ENCODE results near the gene TTI1.

The TTI1 gene

DNA sequence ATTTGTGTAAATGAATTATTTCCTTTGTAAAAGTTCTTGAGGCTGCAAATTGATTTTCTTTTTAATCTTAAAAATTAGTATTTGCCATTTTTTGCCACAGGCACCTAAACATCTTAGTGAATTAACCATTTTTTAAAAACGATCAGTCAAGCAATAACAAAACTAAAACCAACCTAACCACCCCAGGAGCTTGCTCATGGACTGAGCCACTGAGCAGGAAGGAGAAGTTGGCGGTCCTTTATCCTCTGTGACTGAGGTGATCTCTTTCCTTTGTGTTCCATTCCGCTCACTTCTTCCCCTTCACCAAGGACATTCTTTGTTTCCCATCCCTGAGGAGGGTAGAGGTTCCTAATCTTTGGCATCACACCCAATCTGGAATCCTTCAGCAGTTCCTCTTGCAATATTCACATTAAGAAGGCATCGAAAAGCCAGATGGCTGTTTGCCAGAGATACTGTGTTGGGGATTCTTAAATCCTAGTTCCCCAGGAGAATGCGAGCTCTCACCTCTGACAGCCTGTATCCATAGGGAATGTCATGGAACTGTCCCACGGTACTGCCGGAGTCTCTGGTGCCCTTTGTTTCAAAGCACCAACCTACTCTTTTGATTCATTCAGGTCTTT is 30.8 kb upstream of the TTI1 start:
- TF ChIP-seq, protein P1, sequence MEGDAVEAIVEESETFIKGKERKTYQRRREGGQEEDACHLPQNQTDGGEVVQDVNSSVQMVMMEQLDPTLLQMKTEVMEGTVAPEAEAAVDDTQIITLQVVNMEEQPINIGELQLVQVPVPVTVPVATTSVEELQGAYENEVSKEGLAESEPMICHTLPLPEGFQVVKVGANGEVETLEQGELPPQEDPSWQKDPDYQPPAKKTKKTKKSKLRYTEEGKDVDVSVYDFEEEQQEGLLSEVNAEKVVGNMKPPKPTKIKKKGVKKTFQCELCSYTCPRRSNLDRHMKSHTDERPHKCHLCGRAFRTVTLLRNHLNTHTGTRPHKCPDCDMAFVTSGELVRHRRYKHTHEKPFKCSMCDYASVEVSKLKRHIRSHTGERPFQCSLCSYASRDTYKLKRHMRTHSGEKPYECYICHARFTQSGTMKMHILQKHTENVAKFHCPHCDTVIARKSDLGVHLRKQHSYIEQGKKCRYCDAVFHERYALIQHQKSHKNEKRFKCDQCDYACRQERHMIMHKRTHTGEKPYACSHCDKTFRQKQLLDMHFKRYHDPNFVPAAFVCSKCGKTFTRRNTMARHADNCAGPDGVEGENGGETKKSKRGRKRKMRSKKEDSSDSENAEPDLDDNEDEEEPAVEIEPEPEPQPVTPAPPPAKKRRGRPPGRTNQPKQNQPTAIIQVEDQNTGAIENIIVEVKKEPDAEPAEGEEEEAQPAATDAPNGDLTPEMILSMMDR (IDR thresholded peaks at IDR 0.05; ENCODE audit: insufficient read depth, low read depth, low read length, missing control alignments): no peak
- no peak overlapping the region for H3K4me3 ChIP-seq (ENCODE audit: low read length)
- no peak for DNase-seq (ENCODE audit: low read depth)

DNA sequence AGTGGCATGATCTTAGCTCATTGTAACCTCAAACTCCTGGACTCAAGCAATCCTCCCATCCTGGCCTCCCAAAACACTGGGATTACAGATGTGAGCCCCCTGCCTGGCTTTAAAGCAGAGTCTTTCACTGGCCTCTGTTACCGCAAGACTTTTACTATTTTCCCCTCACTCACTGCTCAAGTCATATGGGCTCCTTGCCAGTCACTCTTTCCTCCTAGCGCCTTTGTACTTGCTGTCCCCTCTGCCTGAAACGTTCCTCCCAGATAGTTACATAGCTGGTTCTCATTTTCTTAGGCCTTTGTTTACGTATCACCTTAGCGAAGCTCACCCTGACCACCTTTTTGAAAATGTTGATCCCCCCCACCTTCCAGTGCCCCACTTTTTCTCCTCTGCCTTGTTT is 29.6 kb upstream of the TTI1 start:
- TF ChIP-seq, protein P1 (IDR thresholded peaks at IDR 0.05; ENCODE audit: insufficient read depth, low read depth, low read length, missing control alignments): no peak
- H3K4me3 ChIP-seq (ENCODE audit: low read length): no peak overlapping the region
- DNase-seq (ENCODE audit: low read depth): no peak

DNA sequence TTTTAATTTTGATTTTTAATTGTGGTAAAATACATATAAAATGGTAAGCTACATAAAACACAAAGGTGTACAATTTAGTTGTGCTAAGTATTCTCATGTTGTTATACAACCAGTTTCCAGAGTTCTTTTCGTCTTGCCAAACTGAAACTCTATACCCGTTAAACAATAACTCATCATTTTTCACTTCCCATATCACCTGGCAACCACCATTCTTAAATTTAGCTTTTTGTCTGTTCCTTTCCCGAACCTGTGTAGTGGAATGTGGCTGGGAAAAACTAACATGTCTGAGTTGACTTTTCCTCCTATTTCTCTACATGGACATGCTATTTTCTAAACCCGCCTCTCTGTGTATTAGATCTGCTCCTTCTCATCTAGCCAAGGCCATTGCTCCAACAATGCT is 27.9 kb upstream of the TTI1 start:
- no peak overlapping the region for H3K4me3 ChIP-seq (ENCODE audit: low read length)
- TF ChIP-seq, protein P1 (IDR thresholded peaks at IDR 0.05; ENCODE audit: insufficient read depth, low read depth, low read length, missing control alignments): no peak
- DNase-seq (ENCODE audit: low read depth): no peak

DNA sequence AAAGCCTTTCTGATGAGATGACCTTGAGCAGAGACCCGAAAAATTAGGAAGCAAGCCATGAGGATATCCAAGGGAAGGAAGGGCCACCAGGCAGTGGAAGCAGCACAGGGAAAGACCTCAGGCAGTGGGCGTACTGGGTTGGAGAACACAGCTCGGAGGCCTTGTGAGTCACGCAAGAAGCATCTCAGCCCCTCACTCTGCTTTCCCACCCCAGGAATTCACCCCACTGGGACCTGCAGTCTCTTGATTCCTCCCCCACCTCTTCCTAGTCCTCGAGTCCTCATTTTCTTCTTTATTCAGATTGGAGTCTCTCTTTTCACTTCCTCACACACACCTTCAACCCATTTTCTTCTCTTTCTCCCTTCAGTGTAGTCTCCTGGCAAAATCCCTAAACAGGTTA is 27.3 kb upstream of the TTI1 start:
- no peak overlapping the region for H3K4me3 ChIP-seq (ENCODE audit: low read length)
- TF ChIP-seq, protein P1 (IDR thresholded peaks at IDR 0.05; ENCODE audit: insufficient read depth, low read depth, low read length, missing control alignments): no peak
- DNase-seq (ENCODE audit: low read depth): no peak

DNA sequence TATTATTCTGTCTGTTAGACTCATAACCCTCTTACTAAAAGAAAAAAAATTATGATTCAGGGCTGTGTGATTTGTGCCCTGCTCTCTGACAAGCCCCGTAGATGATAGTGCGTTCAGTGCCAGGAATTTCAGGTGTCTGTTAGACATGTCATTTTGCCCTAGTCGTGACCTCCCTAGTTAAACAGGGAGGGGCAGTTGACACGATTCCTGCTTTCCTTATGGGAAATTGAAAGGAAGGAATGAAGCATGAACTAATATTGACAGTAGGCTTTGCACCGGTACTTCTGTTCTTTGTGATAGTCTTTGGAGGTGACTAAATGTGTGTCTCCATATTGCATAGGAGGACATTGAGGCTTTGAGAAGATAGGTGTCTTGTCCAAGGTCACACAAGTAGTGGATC is 26.6 kb upstream of the TTI1 start:
- H3K4me3 ChIP-seq (ENCODE audit: low read length): no peak overlapping the region
- DNase-seq (ENCODE audit: low read depth): no peak
- TF ChIP-seq, protein P1 (IDR thresholded peaks at IDR 0.05; ENCODE audit: insufficient read depth, low read depth, low read length, missing control alignments): no peak

DNA sequence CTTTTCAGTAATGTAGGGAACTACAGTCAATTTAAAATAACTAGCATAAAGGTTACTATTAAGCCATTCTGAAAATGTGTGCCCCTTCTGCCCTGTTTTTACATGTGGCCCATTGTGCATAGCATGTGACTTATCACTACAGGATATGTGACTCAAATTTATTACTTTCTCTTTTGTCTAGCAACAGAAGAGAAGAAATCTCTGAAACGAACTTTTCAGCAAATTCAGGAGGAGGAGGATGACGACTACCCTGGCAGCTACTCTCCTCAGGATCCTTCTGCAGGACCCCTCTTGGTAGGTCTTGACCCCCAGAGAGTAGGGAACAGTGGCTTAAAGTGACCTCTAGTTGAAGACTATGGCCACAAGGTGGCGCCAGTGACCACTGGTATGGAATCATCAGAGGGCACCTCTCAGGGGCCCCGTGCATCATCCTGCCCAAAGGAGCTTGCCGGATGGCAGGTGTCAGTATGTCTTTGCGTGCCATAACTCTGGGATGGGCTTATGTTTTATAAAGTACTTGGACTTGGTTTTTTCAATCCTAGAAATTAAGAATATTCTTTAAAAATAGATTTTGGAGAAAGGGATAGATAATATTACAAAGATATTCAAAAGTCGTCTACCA is 24.2 kb upstream of the TTI1 start:
- no peak overlapping the region for H3K4me3 ChIP-seq (ENCODE audit: low read length)
- TF ChIP-seq, protein P1 (IDR thresholded peaks at IDR 0.05; ENCODE audit: insufficient read depth, low read depth, low read length, missing control alignments): peak; percentile 89
- DNase-seq (ENCODE audit: low read depth): peak; percentile 78

DNA sequence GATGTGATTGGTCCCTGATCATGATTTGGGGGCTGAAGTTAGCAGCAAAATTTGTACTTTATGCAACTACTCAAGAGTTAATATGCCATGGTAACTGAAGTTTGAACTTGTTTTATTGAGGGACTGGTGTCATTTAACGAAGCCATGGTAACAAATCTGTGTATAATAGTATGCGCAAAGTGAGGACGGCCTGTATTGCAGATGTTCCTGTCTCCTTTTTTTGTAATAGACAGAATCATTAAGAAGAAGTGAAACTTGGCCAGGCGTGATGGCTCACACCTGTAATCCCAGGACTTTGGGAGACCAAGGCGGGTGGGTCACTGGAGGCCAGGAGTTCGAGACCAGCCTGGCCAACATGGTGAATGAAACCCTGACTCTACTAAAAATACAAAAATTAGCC is 22.6 kb upstream of the TTI1 start:
- DNase-seq (ENCODE audit: low read depth): no peak
- TF ChIP-seq, protein P1 (IDR thresholded peaks at IDR 0.05; ENCODE audit: insufficient read depth, low read depth, low read length, missing control alignments): no peak

More for the DNA sequence above, 22.6 kb upstream of the TTI1 start:
- no peak overlapping the region for H3K4me3 ChIP-seq (ENCODE audit: low read length)

Measured in epithelial cell of esophagus (primary cell).